Activated CD4-positive, alpha-beta T cell treated with anti-CD3 and anti-CD28 coated beads for 48 hours (primary cell): ENCODE results near the gene CAMK4.
"Not testable (repeated sequence)": the region's sequence is repeated elsewhere in the genome, so short reads cannot be mapped to it uniquely, and the experiment has no call there.

ENCODE experiments used
- DNase-seq: peaks from one replicate; pipeline ENCODE4 v3.0.0-alpha.2; 2020

Gene CAMK4

GRCh38 chr5:111320953-111321352 lies 96.8 kb downstream of the CAMK4 start:
- DNase-seq: no peak

GRCh38 chr5:111321376-111321775 lies 97.2 kb downstream of the CAMK4 start:
- DNase-seq: no peak

GRCh38 chr5:111326551-111326950 lies 102.4 kb downstream of the CAMK4 start:
- no peak for DNase-seq

- no peak for DNase-seq
Measured at GRCh38 chr5:111337133-111337532, 112.9 kb downstream of the CAMK4 start.

GRCh38 chr5:111337688-111338087 lies 113.5 kb downstream of the CAMK4 start:
- peak; percentile 7 for DNase-seq

- DNase-seq: no peak
Measured at GRCh38 chr5:111345731-111346130, 121.5 kb downstream of the CAMK4 start.

GRCh38 chr5:111347021-111347420 lies 122.8 kb downstream of the CAMK4 start:
- DNase-seq: no peak

GRCh38 chr5:111348661-111349329 lies 124.6 kb downstream of the CAMK4 start:
- no peak for DNase-seq

GRCh38 chr5:111349429-111349828 lies 125.2 kb downstream of the CAMK4 start:
- DNase-seq: no peak

GRCh38 chr5:111353035-111353434 lies 128.9 kb downstream of the CAMK4 start:
- no peak for DNase-seq

- DNase-seq: not testable (repeated sequence)
Measured at GRCh38 chr5:111358726-111359125, 134.5 kb downstream of the CAMK4 start.

GRCh38 chr5:111360173-111360572 lies 136.0 kb downstream of the CAMK4 start:
- DNase-seq: no peak

- DNase-seq: no peak
Measured at GRCh38 chr5:111364992-111365391, 140.8 kb downstream of the CAMK4 start.

- no peak for DNase-seq
Measured at GRCh38 chr5:111366388-111366787, 142.2 kb downstream of the CAMK4 start.

GRCh38 chr5:111367115-111367514 lies 142.9 kb downstream of the CAMK4 start:
- no peak for DNase-seq

GRCh38 chr5:111372799-111373198 lies 148.6 kb downstream of the CAMK4 start:
- no peak for DNase-seq

- no peak for DNase-seq
Measured at GRCh38 chr5:111374380-111374779, 150.2 kb downstream of the CAMK4 start.

GRCh38 chr5:111375645-111376044 lies 151.5 kb downstream of the CAMK4 start:
- DNase-seq: no peak

GRCh38 chr5:111377306-111377705 lies 153.1 kb downstream of the CAMK4 start:
- no peak for DNase-seq

- DNase-seq: no peak
Measured at GRCh38 chr5:111379391-111379816, 155.2 kb downstream of the CAMK4 start.

- DNase-seq: no peak
Measured at GRCh38 chr5:111383288-111383970, 159.2 kb downstream of the CAMK4 start.

GRCh38 chr5:111384220-111384619 lies 160.0 kb downstream of the CAMK4 start:
- DNase-seq: no peak

GRCh38 chr5:111385051-111385450 lies 160.9 kb downstream of the CAMK4 start:
- DNase-seq: no peak

GRCh38 chr5:111385970-111386831 lies 162.0 kb downstream of the CAMK4 start:
- no peak for DNase-seq
